Neuronal stem cell (in vitro differentiated cells): ENCODE measurements around the gene PRKACA.

ENCODE experiments used
- DNase-seq: peaks from one replicate; pipeline ENCODE4 v3.0.0-alpha.2; 2013; ENCODE audit warnings: low spot score
- H2AFZ ChIP-seq: one replicate; pipeline ENCODE4 v1.6.1; 2013; ENCODE audit warnings: mild to moderate bottlenecking, low read length, inconsistent platforms
- H2AK5ac ChIP-seq: 2 replicates; pipeline ENCODE4 v1.6.1; 2013; ENCODE audit warnings: low read depth, mild to moderate bottlenecking, inconsistent platforms, low read length, moderate library complexity, mixed read lengths
- H2BK120ac ChIP-seq: 2 replicates; pipeline ENCODE4 v1.6.1; 2013; ENCODE audit warnings: low read depth, mild to moderate bottlenecking, inconsistent platforms, low read length, moderate library complexity, mixed read lengths
- H2BK12ac ChIP-seq: one replicate; pipeline ENCODE4 v1.6.1; 2013; ENCODE audit warnings: low read length, inconsistent platforms
- H2BK15ac ChIP-seq: 2 replicates; pipeline ENCODE4 v1.6.1; 2013; ENCODE audit warnings: mild to moderate bottlenecking, low read length, inconsistent platforms, mixed read lengths
- H2BK5ac ChIP-seq: one replicate; pipeline ENCODE4 v1.6.1; 2013; ENCODE audit warnings: inconsistent platforms, mild to moderate bottlenecking, low read length, moderate library complexity
- H3K14ac ChIP-seq: one replicate; pipeline ENCODE4 v1.6.1; 2013; ENCODE audit warnings: low read length, inconsistent platforms
- H3K18ac ChIP-seq: 2 replicates; pipeline ENCODE4 v1.6.1; 2013; ENCODE audit warnings: low read length, inconsistent platforms
- H3K23ac ChIP-seq: 2 replicates; pipeline ENCODE4 v1.6.1; 2013; ENCODE audit warnings: low read depth, mild to moderate bottlenecking, mixed read lengths, low read length, inconsistent platforms; ENCODE audit not compliant: poor library complexity
- H3K27ac ChIP-seq: replicated peaks from 3 replicates; pipeline ENCODE4 v1.5.1; 2013; ENCODE audit warnings: low read length, inconsistent platforms
- H3K27me3 ChIP-seq, 3 experiments: 2 replicates each; pipeline ENCODE4 v1.6.1; 2013; ENCODE audit warnings: low read length in 3 of 3, mild to moderate bottlenecking in 2 of 3, inconsistent platforms in 1 of 3, low read depth in 1 of 3, mixed read lengths in 1 of 3, moderate library complexity in 1 of 3; ENCODE audit not compliant: control insufficient read depth in 3 of 3, insufficient read depth in 3 of 3
- H3K36me3 ChIP-seq, 2 donors: replicated peaks in 1 of 2; 2 replicates each; pipeline ENCODE4 v1.6.1; 2013; ENCODE audit warnings: low read length in 2 of 2; ENCODE audit not compliant: control insufficient read depth in 2 of 2, insufficient read depth in 2 of 2
- H3K4ac ChIP-seq: 2 replicates; pipeline ENCODE4 v1.6.1; 2013; ENCODE audit warnings: inconsistent platforms, mild to moderate bottlenecking, low read length, moderate library complexity
- H3K4me1 ChIP-seq, 2 donors: 1 replicate in 1 of 2; 2 replicates in 1 of 2; pipeline ENCODE4 v1.6.1; 2013; ENCODE audit warnings: low read length in 2 of 2, low read depth in 1 of 2; ENCODE audit not compliant: control insufficient read depth in 2 of 2, insufficient read depth in 1 of 2
- H3K4me2 ChIP-seq: one replicate; pipeline ENCODE4 v1.6.1; 2013; ENCODE audit warnings: mild to moderate bottlenecking, low read length, inconsistent platforms; ENCODE audit not compliant: insufficient read depth, poor library complexity, severe bottlenecking
- H3K4me3 ChIP-seq, 2 donors: 2 replicates each; pipeline ENCODE4 v1.5.1; 2013; ENCODE audit warnings: low read length in 2 of 2, mild to moderate bottlenecking in 2 of 2, inconsistent platforms in 1 of 2, moderate library complexity in 1 of 2
- H3K79me1 ChIP-seq: one replicate; pipeline ENCODE4 v1.6.1; 2013; ENCODE audit warnings: low read depth, mild to moderate bottlenecking, inconsistent platforms, low read length, moderate library complexity
- H3K9ac ChIP-seq: one replicate; pipeline ENCODE4 v1.6.1; 2013; ENCODE audit warnings: mild to moderate bottlenecking, low read depth, low read length, inconsistent platforms; ENCODE audit not compliant: poor library complexity
- H3K9me3 ChIP-seq, 2 donors: replicated peaks in 1 of 2; 2 replicates each; pipeline versions ENCODE3 to v1.6.1; 2013; ENCODE audit warnings: low read length in 2 of 2, mild to moderate bottlenecking in 2 of 2, inconsistent platforms in 1 of 2, low read depth in 1 of 2, mixed read lengths in 1 of 2, moderate library complexity in 1 of 2; ENCODE audit not compliant: control insufficient read depth in 2 of 2, insufficient read depth in 1 of 2
- H4K8ac ChIP-seq: one replicate; pipeline ENCODE4 v1.6.1; 2013; ENCODE audit warnings: low read depth, mild to moderate bottlenecking, inconsistent platforms, low read length, moderate library complexity
- H4K91ac ChIP-seq: one replicate; pipeline ENCODE4 v1.6.1; 2013; ENCODE audit warnings: low read length, low read depth, mild to moderate bottlenecking, inconsistent platforms; ENCODE audit not compliant: poor library complexity
- WGBS, 2 donors: extraction: QIAGEN DNeasy Blood & Tissue Kit; methylation state at CpG; one replicate each; pipeline ENCODE4 v1.1.7; 2013; ENCODE audit warnings: missing lambda C conversion rate in 2 of 2, mixed read lengths in 1 of 2; ENCODE audit not compliant: insufficient read length in 2 of 2, insufficient replicate concordance in 1 of 2; ENCODE audit errors: extremely low coverage in 2 of 2; 5-methylcytosine and 5-hydroxymethylcytosine counted together

Gene PRKACA

GRCh38 chr19:14107581-14108461 is 9.7 kb downstream of the PRKACA start:
- Histone ChIP-seq H2BK12ac (no peak overlapping the region), H2BK5ac (no peak overlapping the region), H3K27me3 (no peaks in the 10 kb centered on the region), H3K14ac (no peak overlapping the region), H4K8ac (no peak overlapping the region), H2AFZ (no peak overlapping the region), H3K23ac (no peak overlapping the region), H3K4me3 (no peak overlapping the region), H2BK15ac (no peak overlapping the region), H2BK120ac (no peak overlapping the region), H3K18ac (no peak overlapping the region), H3K79me1 (peaks cover 2% of the 10 kb centered on the region), H3K9me3 (no peaks in the 10 kb centered on the region), H3K4ac (no peak overlapping the region), H3K27ac (no peak overlapping the region), H2AK5ac (no peak overlapping the region), H3K4me2 (no peak overlapping the region), H3K9ac (no peak overlapping the region), H3K4me1 (peaks cover 0 to 7% of the 10 kb centered on the region in 2 donors), H3K36me3 (peaks cover 6 to 35% of the 10 kb centered on the region in 2 donors), H4K91ac (no peak overlapping the region)
- DNase-seq, result no peak
- no CpG with 5 or more reads among the region's 23 CpGs for WGBS, 2 donors

- Histone ChIP-seq H2BK15ac (no peak overlapping the region), H2BK12ac (no peak overlapping the region), H2BK5ac (no peak overlapping the region), H3K4me3 (peak overlapping the region in 1 of 2 donors; percentile 21), H3K79me1 (peaks cover 1% of the 10 kb centered on the region), H3K27ac (no peak overlapping the region), H4K8ac (no peak overlapping the region), H3K4me1 (no peaks in the 10 kb centered on the region), H2BK120ac (no peak overlapping the region), H3K4me2 (no peak overlapping the region), H3K14ac (no peak overlapping the region), H3K36me3 (peaks cover 9 to 45% of the 10 kb centered on the region in 2 donors), H2AK5ac (no peak overlapping the region), H3K18ac (no peak overlapping the region), H4K91ac (no peak overlapping the region), H2AFZ (no peak overlapping the region), H3K27me3 (no peaks in the 10 kb centered on the region), H3K9ac (no peak overlapping the region), H3K23ac (peak overlapping the region; percentile 31), H3K4ac (no peak overlapping the region), H3K9me3 (no peaks in the 10 kb centered on the region)
- DNase-seq, result no peak
- no CpG with 5 or more reads among the region's 16 CpGs for WGBS, 2 donors
Observed at GRCh38 chr19:14106840-14107239, 10.7 kb downstream of the PRKACA start.

- no peak overlapping the region for H3K9ac ChIP-seq
- WGBS, 2 donors, result no CpG with 5 or more reads among the region's 8 CpGs
Observed at GRCh38 chr19:14105680-14106079, 11.9 kb downstream of the PRKACA start.

GRCh38 chr19:14103310-14103709 is 14.3 kb downstream of the PRKACA start:
- H2BK12ac ChIP-seq, result no peak overlapping the region
- H2BK120ac ChIP-seq, result no peak overlapping the region
- no peak overlapping the region for H3K4ac ChIP-seq
- DNase-seq, result no peak
- peaks cover 13 to 67% of the 10 kb centered on the region in 2 donors for H3K36me3 ChIP-seq
- peaks cover 0 to 3% of the 10 kb centered on the region in 2 donors for H3K9me3 ChIP-seq
- H3K9ac ChIP-seq, result no peak overlapping the region
- H4K91ac ChIP-seq, result no peak overlapping the region
- H3K79me1 ChIP-seq, result no peaks in the 10 kb centered on the region
- no peak overlapping the region for H3K4me2 ChIP-seq
- H2BK15ac ChIP-seq, result no peak overlapping the region
- no CpG with 5 or more reads among the region's 1 CpG for WGBS, 2 donors
- H3K4me1 ChIP-seq, result no peaks in the 10 kb centered on the region
- no peak overlapping the region for H2BK5ac ChIP-seq
- H3K27ac ChIP-seq, result no peak overlapping the region
- H3K14ac ChIP-seq, result no peak overlapping the region
- no peaks in the 10 kb centered on the region for H3K27me3 ChIP-seq
- no peak overlapping the region for H2AFZ ChIP-seq
- H2AK5ac ChIP-seq, result no peak overlapping the region
- H3K4me3 ChIP-seq, result no peak overlapping the region
- no peak overlapping the region for H3K23ac ChIP-seq
- H4K8ac ChIP-seq, result no peak overlapping the region
- H3K18ac ChIP-seq, result no peak overlapping the region

More at GRCh38 chr19:14105680-14106079, 11.9 kb downstream of the PRKACA start:
- no peak overlapping the region for H2AK5ac ChIP-seq
- no peak overlapping the region for H3K18ac ChIP-seq
- H3K27me3 ChIP-seq, result no peaks in the 10 kb centered on the region
- H3K4ac ChIP-seq, result no peak overlapping the region
- no peak overlapping the region for H3K14ac ChIP-seq
- no peak overlapping the region for H3K27ac ChIP-seq
- no peak overlapping the region for H2BK5ac ChIP-seq
- peaks cover 0 to under 1% of the 10 kb centered on the region in 2 donors for H3K9me3 ChIP-seq
- H3K36me3 ChIP-seq, result peaks cover 9 to 56% of the 10 kb centered on the region in 2 donors
- no peak for DNase-seq
- no peak overlapping the region for H4K8ac ChIP-seq
- no peaks in the 10 kb centered on the region for H3K4me1 ChIP-seq
- H4K91ac ChIP-seq, result no peak overlapping the region
- no peak overlapping the region for H2BK120ac ChIP-seq
- no peak overlapping the region for H2BK12ac ChIP-seq
- H3K4me2 ChIP-seq, result no peak overlapping the region
- no peaks in the 10 kb centered on the region for H3K79me1 ChIP-seq
- no peak overlapping the region for H3K4me3 ChIP-seq
- H2BK15ac ChIP-seq, result no peak overlapping the region
- no peak overlapping the region for H3K23ac ChIP-seq
- H2AFZ ChIP-seq, result no peak overlapping the region
